Measurements from ENCODE around the gene WAC. TPM values are rescaled to one million over a fixed set of nuclear protein-coding genes. Genes with fewer than 3 reads are reported as not detected.

WAC gene
- total RNA-seq, 6 donors from 2014 or later: 74.6 to 159 (median 101) TPM

GRCh38 chr10:28668363-28669226 is 135.7 kb downstream of the WAC start:
- peak overlapping the region in 3 of 4 donors; percentile 35 to 44 (median 41) for H3K4me3 ChIP-seq
- H3K27me3 ChIP-seq: peaks cover 0 to 4% (median 0%) of the 10 kb centered on the region in 4 donors
- no peaks in the 10 kb centered on the region for H3K36me3 ChIP-seq
- no peaks in the 10 kb centered on the region for H3K9me3 ChIP-seq
- peak; percentile 70 to 95 for ATAC-seq (ENCODE audit: low FRiP score in 2 of 2)
- WGBS, 2 donors: 4 to 5% methylated on average over 35 to 41 of the region's 59 CpGs
- no peak overlapping the region for H3K27ac ChIP-seq
- H3K4me1 ChIP-seq: peaks cover 8 to 14% (median 9%) of the 10 kb centered on the region in 4 donors
- no peak for TF ChIP-seq POLR2AphosphoS5 (IDR thresholded peaks at IDR 0.05)
- TF ChIP-seq POLR2A (IDR thresholded peaks at IDR 0.05): no peak
- no peak for TF ChIP-seq EP300 (IDR thresholded peaks at IDR 0.05)
- TF ChIP-seq CTCF (IDR thresholded peaks at IDR 0.05): no peak
- DNase-seq: peak; percentile 49 to 90

- ATAC-seq (ENCODE audit: low FRiP score in 2 of 2): no peak
- peaks cover 8 to 14% (median 9%) of the 10 kb centered on the region in 4 donors for H3K4me1 ChIP-seq
- H3K27ac ChIP-seq: no peak overlapping the region
- H3K4me3 ChIP-seq: peak overlapping the region in 3 of 4 donors; percentile 35 to 44 (median 41)
- DNase-seq: no peak
- peaks cover 0 to 4% (median 0%) of the 10 kb centered on the region in 4 donors for H3K27me3 ChIP-seq
- no peaks in the 10 kb centered on the region for H3K36me3 ChIP-seq
- 46 to 48% methylated on average over 21 of the region's 21 CpGs for WGBS, 2 donors
- TF ChIP-seq POLR2AphosphoS5 (IDR thresholded peaks at IDR 0.05) (no peak), CTCF (IDR thresholded peaks at IDR 0.05) (no peak), EP300 (IDR thresholded peaks at IDR 0.05) (no peak), POLR2A (IDR thresholded peaks at IDR 0.05) (no peak)
- H3K9me3 ChIP-seq: no peaks in the 10 kb centered on the region
These were observed 136.6 kb downstream of the WAC start for GRCh38 chr10:28669227-28670173.

Small RNA genes lying within 50 kb of the gene (small RNA-seq; reads per million reads assigned to genes)
- gene RNU4ATAC6P: 0 reads per million in 4 donors
- 0 reads per million in 4 donors for gene RNU6-1067P

Other genes with a start within 250 kb of the WAC start
- gene MPP7, start 230.1 kb upstream of the WAC start, total RNA-seq: 10 to 100 TPM; 11.8 to 45.1 (median 24.3) TPM
- 10 to 100 TPM in 3 of 6 donors, 1 to 10 TPM in 3; 2.8 to 14.3 (median 8.8) TPM for gene BAMBI, start 144.4 kb downstream of the WAC start, total RNA-seq